K562 (cell line): ENCODE results near the gene SH2D1A. TPM values are rescaled to one million over a fixed set of nuclear protein-coding genes. Genes with fewer than 3 reads are reported as not detected.
A peak's percentile ranks its signal among the peaks of the same experiment; 100 is the strongest.

Experiments
- ATAC-seq: fragments of 200-7000 bp; cut with Tn5 transposase; 3 replicates; pipeline ENCODE4 v1.9.1; 2020; ENCODE audit warnings: moderate library complexity
- BruUV-seq: library from RNA; stranded (reverse); fragments of 400-500 nt; replicated peaks from 2 replicates; lab custom pipeline; 2021; lab: Mats Ljungman, UMichigan
- CTCF ChIA-PET: fragments of 300-600 bp; formaldehyde crosslinking; extraction: SDS; loops from one replicate; lab custom pipeline; 2021; ENCODE audit warnings: low intra/inter-chr PET ratio; lab: Yijun Ruan, JAX
- POLR2A ChIA-PET: fragments of 300-600, 350-650 bp; sonication (Branson Sonifier 250); formaldehyde crosslinking; extraction: SDS; loops from one replicate; lab custom pipeline; 2021; ENCODE audit warnings: antibody characterized with exemption, inconsistent platforms; lab: Yijun Ruan, JAX
- DNase-seq, 4 experiments: peaks; one replicate each; pipeline versions ENCODE4 v3.0.0 to v3.0.0-alpha.2; 2011 to 2018; ENCODE audit warnings: low spot score in 3 of 4, mixed read lengths in 3 of 4; ENCODE audit errors: extremely low read depth in 1 of 4
- FAIRE-seq: peaks from 2 replicates; lab custom pipeline; 2011; peaks lifted over from hg19 to GRCh38; lab: Jason Lieb, UNC
- H2AFZ ChIP-seq: 2 replicates; pipeline ENCODE4 v1.6.0; 2011; ENCODE audit warnings: low read depth, low read length, control low read depth, inconsistent platforms
- H3K27ac ChIP-seq: fragments of 200-600 bp; 3 replicates; pipeline ENCODE4 v1.8.0; 2011; ENCODE audit warnings: low read depth, mild to moderate bottlenecking, control low read depth, inconsistent platforms, low read length, moderate library complexity, mixed read lengths; ENCODE audit errors: extremely low read depth
- H3K27me3 ChIP-seq, 2 experiments: fragments of 300-600 bp in 1 of 2; 2 replicates in 1 of 2; 3 replicates in 1 of 2; pipeline versions ENCODE4 v1.6.0 to v1.8.0; 2011; ENCODE audit warnings: inconsistent platforms in 2 of 2, low read length in 2 of 2, mild to moderate bottlenecking in 1 of 2, mixed read lengths in 1 of 2, moderate library complexity in 1 of 2; ENCODE audit not compliant: control insufficient read depth in 2 of 2, insufficient read depth in 2 of 2
- H3K36me3 ChIP-seq: fragments of 300-600 bp; 3 replicates; pipeline ENCODE4 v1.8.0; 2011; ENCODE audit warnings: mild to moderate bottlenecking, low read length, inconsistent platforms; ENCODE audit not compliant: control insufficient read depth, insufficient read depth
- H3K4me1 ChIP-seq, 2 experiments: fragments of 200-600 bp in 1 of 2; replicated peaks in 1 of 2; 2 replicates in 1 of 2; 3 replicates in 1 of 2; pipeline versions ENCODE4 v1.5.1 to v1.8.0; 2011; ENCODE audit warnings: inconsistent platforms in 2 of 2, low read length in 2 of 2, mild to moderate bottlenecking in 1 of 2, mixed read lengths in 1 of 2, moderate library complexity in 1 of 2; ENCODE audit not compliant: control insufficient read depth in 2 of 2, insufficient read depth in 2 of 2
- H3K4me2 ChIP-seq: 2 replicates; pipeline ENCODE4 v1.6.1; 2011; ENCODE audit warnings: low read length, control low read depth, inconsistent platforms, mixed read lengths; ENCODE audit not compliant: insufficient read depth
- H3K4me3 ChIP-seq: fragments of 200-600 bp; sonication (generic), shearing (Covaris generic); 2 replicates; pipeline ENCODE4 v1.5.1; 2016; ENCODE audit warnings: control low read depth, inconsistent platforms
- H3K79me2 ChIP-seq: fragments of 200-600 bp; 3 replicates; pipeline ENCODE4 v1.8.0; 2011; ENCODE audit warnings: low read length, inconsistent platforms; ENCODE audit not compliant: control insufficient read depth, insufficient read depth
- H3K9ac ChIP-seq, 2 experiments: 2 replicates each; pipeline versions ENCODE4 v1.6.0 to v1.6.1; 2011; ENCODE audit warnings: low read depth in 2 of 2, low read length in 2 of 2, control low read depth in 1 of 2, inconsistent platforms in 1 of 2, mild to moderate bottlenecking in 1 of 2, mixed read lengths in 1 of 2; ENCODE audit not compliant: insufficient read depth in 1 of 2
- H3K9me1 ChIP-seq: one replicate; pipeline ENCODE4 v1.6.0; 2011; ENCODE audit warnings: inconsistent platforms, mild to moderate bottlenecking, low read length, moderate library complexity; ENCODE audit not compliant: control insufficient read depth, insufficient read depth
- H3K9me3 ChIP-seq: replicated peaks from 2 replicates; pipeline ENCODE4 v1.5.1; 2011; ENCODE audit warnings: low read depth, low read length, inconsistent platforms; ENCODE audit not compliant: control insufficient read depth, insufficient read depth
- H4K20me1 ChIP-seq: replicated peaks from 2 replicates; pipeline ENCODE4 v1.6.1; 2011; ENCODE audit warnings: low read length, inconsistent platforms, mixed read lengths; ENCODE audit not compliant: control insufficient read depth, insufficient read depth
- ARID2 ChIP-seq: fragments of 450-650 bp; IDR thresholded peaks from 2 replicates; pipeline ENCODE4 v1.6.1; 2017; ENCODE audit warnings: antibody characterized with exemption, mild to moderate bottlenecking
- CTCF ChIP-seq, 3 experiments: IDR thresholded peaks in 2 of 3; conservative IDR thresholded peaks in 1 of 3; 2 replicates each; pipeline ENCODE4 v1.5.1; 2011 to 2012; ENCODE audit warnings: low read length in 3 of 3, mild to moderate bottlenecking in 3 of 3, control low read depth in 2 of 3, improper control_type of control experiment in 1 of 3, inconsistent platforms in 1 of 3, low read depth in 1 of 3, mixed read lengths in 1 of 3, moderate library complexity in 1 of 3; ENCODE audit not compliant: insufficient read depth in 2 of 3
- DEAF1 ChIP-seq: fragments of 450-650 bp; formaldehyde crosslinking; IDR thresholded peaks from 2 replicates; pipeline ENCODE4 v1.4.0; 2020; ENCODE audit warnings: mild to moderate bottlenecking, moderate library complexity
- E4F1 ChIP-seq: fragments of 250-450 bp; sonication (Bioruptor Pico); IDR thresholded peaks from 2 replicates; pipeline ENCODE4 v1.5.0; 2021; ENCODE audit warnings: mild to moderate bottlenecking, borderline replicate concordance
- IRF1 ChIP-seq: sonication (generic); formaldehyde crosslinking; IDR thresholded peaks from 2 replicates; pipeline ENCODE4 v1.8.0; 2022; ENCODE audit warnings: missing genetic modification reagents, mild to moderate bottlenecking, borderline replicate concordance
- RCOR1 ChIP-seq, 2 experiments: IDR thresholded peaks; 2 replicates each; pipeline ENCODE4 v1.6.1; 2012; ENCODE audit warnings: low read depth in 2 of 2, low read length in 2 of 2, borderline replicate concordance in 1 of 2, improper control_type of control experiment in 1 of 2
- RFX1 ChIP-seq: fragments of 450-650 bp; IDR thresholded peaks from 2 replicates; pipeline ENCODE4 v1.6.1; 2016; ENCODE audit warnings: mild to moderate bottlenecking, moderate library complexity
- TSC22D4 ChIP-seq: fragments of 450-650 bp; IDR thresholded peaks from 2 replicates; pipeline ENCODE4 v1.6.1; 2016; ENCODE audit warnings: missing genetic modification characterization, missing biosample characterization, control low read depth
- ZHX1 ChIP-seq: fragments of 150-350 bp; conservative IDR thresholded peaks from 2 replicates; pipeline ENCODE4 v1.6.1; 2014; ENCODE audit warnings: low read length
- ZNF830 ChIP-seq: fragments of 250-450 bp; sonication (Bioruptor Pico); IDR thresholded peaks from 2 replicates; pipeline ENCODE4 v1.5.0; 2021; ENCODE audit warnings: mild to moderate bottlenecking
- WGBS: fragments of 100-300 bp; shearing (Covaris generic); methylation state at CpG from one replicate; pipeline ENCODE4 v1.1.6; 2016; ENCODE audit warnings: low coverage, mixed read lengths; ENCODE audit not compliant: insufficient coverage; ENCODE audit errors: missing lambda C conversion rate; 5-methylcytosine and 5-hydroxymethylcytosine counted together
- in situ Hi-C: fragments of 300-500 bp; cut with MboI; formaldehyde crosslinking; loops from 4 replicates; pipeline ENCODE4 v1.15.0; 2018; ENCODE audit warnings: inconsistent platforms, mixed read lengths
- intact Hi-C: fragments of 100-400 bp; cut with micrococcal nuclease; formaldehyde crosslinking; loops from 2 replicates; pipeline ENCODE4 v1.14.2; 2022
- polyA plus RNA-seq, 8 experiments: library from polyadenylated mRNA; depleted of rRNA in 4 of 8; stranded (reverse) in 5 of 8; unstranded in 3 of 8; fragments of >200 nt; fragmentation: Nextera tagmentation in 2 of 8; fragmentation: Illumina TruSeq in 1 of 8; extraction: Ambion mirVana in 2 of 8; extraction: Trizol in 1 of 8; gene quantifications; 2 replicates each; pipeline versions ENCODE4 v1.2.1 to v1.2.3, GENCODE V29; 2011 to 2014; ENCODE audit warnings: inconsistent platforms in 1 of 8, missing spikeins in 1 of 8
- total RNA-seq, 7 experiments: library from RNA; depleted of rRNA in 6 of 7; stranded (reverse); fragments of >200 nt in 6 of 7; fragmentation: Illumina TruSeq in 2 of 7; extraction: Trizol in 2 of 7; gene quantifications; 2 replicates each; pipeline versions ENCODE4 v1.2.1 to v1.2.3, GENCODE V29; 2011 to 2021; ENCODE audit warnings: low replicate concordance in 1 of 7

SH2D1A gene
- total and polyA plus RNA-seq, 9 of the 15 experiments (the other 6 are each of a cell fraction or from before 2014, with no cell fraction given) = 0.07 to 0.52 (median 0.19) TPM

DNA sequence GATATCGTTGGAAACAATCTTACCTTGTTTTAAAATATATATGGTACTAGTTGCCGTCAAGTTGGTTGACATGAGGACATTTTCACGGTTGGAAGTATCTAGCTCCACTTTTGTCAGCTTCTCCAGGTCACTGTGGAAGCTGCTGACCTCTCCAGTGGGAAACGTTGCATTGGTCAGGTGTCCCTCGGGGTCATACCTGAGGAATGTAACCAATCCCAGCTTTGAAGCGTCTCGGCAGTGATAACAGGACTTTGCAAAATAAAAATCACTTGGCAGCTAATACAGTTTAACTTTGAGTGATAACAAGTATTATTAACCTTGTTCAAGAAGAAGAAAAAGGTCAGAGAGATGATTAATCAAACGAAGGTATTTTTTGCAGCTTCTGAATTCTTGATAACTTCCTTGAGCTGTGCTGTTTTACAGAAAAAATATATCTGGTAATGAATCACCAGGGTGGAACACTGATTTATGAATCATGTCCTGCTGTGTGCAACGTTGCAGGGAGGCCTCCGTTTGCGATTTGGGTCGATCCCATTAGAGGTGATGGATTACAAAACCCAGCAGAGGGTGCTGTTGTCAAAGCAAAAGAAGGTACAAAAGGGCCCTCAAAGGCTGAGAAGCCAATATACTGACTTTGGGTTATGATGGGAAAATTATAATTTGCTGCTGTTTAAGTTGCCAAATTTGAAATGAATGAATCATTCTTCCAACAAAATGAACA is 60.1 kb downstream of the SH2D1A start:
- Histone ChIP-seq H3K36me3 (no peaks in the 10 kb centered on the region), H2AFZ (no peak overlapping the region), H3K9me1 (no peaks in the 10 kb centered on the region), H3K4me2 (no peak overlapping the region), H4K20me1 (no peaks in the 10 kb centered on the region), H3K27me3 (no peaks in the 10 kb centered on the region), H3K79me2 (no peaks in the 10 kb centered on the region), H3K4me1 (no peaks in the 10 kb centered on the region; a peak in 1 of 5 replicates), H3K27ac (no peak overlapping the region), H3K9ac (no peak overlapping the region), H3K4me3 (no peak overlapping the region), H3K9me3 (no peaks in the 10 kb centered on the region)
- ChIA-PET CTCF (interaction anchor here (0.8 kb wide), 1 partner anchor 18 kb away, joined by 3 read pairs; no protein-coding TSS in a partner anchor), POLR2A (interaction anchor here (1.4 kb wide), 1 partner anchor 9 kb away, joined by 3 read pairs; no protein-coding TSS in a partner anchor)
- ATAC-seq = peak; percentile 95
- peak; percentile 90 for FAIRE-seq
- no TSS peak for BruUV-seq
- in situ Hi-C loops = loop anchor here (25.0 kb wide), 1 partner anchor 731 kb away; no protein-coding TSS in a partner anchor
- DNase-seq = peak; percentile 38 to 71 (median 56)
- intact Hi-C loops = loop anchor here (1.0 to 5.0 kb wide), 3 partner anchors 456 to 1031 kb away; no protein-coding TSS in a partner anchor
- 9% methylated on average over 10 of the region's 12 CpGs for WGBS
- TF ChIP-seq CTCF (IDR thresholded peaks at IDR 0.05 in 2 of 3, conservative IDR thresholded peaks at IDR 0.05 in 1 of 3; ENCODE audit: insufficient read depth in 2 of 3, low read depth in 1 of 3, low read length in 3 of 3) (peak; percentile 53 to 69 (median 63)), IRF1 (CRISPR knock-in tag) (no peak), ZNF830 (CRISPR knock-in tag) (no peak), RCOR1 (IDR thresholded peaks at IDR 0.05; ENCODE audit: borderline replicate concordance in 1 of 2, low read depth in 2 of 2, low read length in 2 of 2) (peak in 1 of 2 experiments; percentile 62; a peak in 2 of 4 replicates), ARID2 (0 out of 2 replicates have a peak, but pooled peaks have one; percentile 51), E4F1 (no peak), TSC22D4 (tag) (no peak), ZHX1 (no peak), RFX1 (no peak), DEAF1 (CRISPR knock-in tag) (peak; percentile 44)
